Astrocyte of the spinal cord (primary cell): Measurements from ENCODE around the gene ACR.

Source experiments
- DNase-seq: peaks from one replicate; pipeline ENCODE4 v3.0.0; 2011; ENCODE audit warnings: low read depth, low spot score
- H3K4me3 ChIP-seq: 2 replicates; pipeline ENCODE4 v1.5.1; 2011; ENCODE audit warnings: low read depth, mild to moderate bottlenecking, low read length, moderate library complexity
- in situ Hi-C: cut with HindIII; loops from 2 replicates; pipeline ENCODE4 v1.10.0; 2017; ENCODE audit warnings: low sequenced_read_pairs
- TF ChIP-seq, protein P1 (sequence below): IDR thresholded peaks from 2 replicates; pipeline ENCODE4 v1.5.1; 2012; ENCODE audit warnings: low read depth, mild to moderate bottlenecking, low read length, inconsistent platforms

ACR gene

DNA sequence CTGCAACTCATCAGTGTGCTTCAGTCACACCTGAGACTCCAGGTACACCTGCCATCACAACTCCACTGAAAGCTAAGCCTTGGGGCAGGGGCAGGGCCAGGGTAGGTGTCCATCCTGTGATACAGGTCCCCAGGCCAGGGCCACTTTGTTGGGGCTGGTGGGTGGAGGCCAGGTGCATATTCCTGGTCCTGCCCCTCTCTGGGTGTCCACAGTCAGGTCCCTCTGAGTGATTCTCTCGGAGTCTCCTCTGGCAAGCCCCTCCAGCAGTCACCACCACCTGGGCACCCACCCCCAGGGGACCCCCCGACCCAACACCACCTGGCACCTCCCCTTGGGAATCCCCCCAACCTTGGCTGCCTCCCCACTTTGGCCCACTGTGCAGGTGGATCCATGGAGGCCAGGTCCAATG lies 9.5 kb upstream of the ACR start:
- no peak overlapping the region for H3K4me3 ChIP-seq
- in situ Hi-C loops, result no loop called here
- no peak for DNase-seq
- TF ChIP-seq, protein P1, sequence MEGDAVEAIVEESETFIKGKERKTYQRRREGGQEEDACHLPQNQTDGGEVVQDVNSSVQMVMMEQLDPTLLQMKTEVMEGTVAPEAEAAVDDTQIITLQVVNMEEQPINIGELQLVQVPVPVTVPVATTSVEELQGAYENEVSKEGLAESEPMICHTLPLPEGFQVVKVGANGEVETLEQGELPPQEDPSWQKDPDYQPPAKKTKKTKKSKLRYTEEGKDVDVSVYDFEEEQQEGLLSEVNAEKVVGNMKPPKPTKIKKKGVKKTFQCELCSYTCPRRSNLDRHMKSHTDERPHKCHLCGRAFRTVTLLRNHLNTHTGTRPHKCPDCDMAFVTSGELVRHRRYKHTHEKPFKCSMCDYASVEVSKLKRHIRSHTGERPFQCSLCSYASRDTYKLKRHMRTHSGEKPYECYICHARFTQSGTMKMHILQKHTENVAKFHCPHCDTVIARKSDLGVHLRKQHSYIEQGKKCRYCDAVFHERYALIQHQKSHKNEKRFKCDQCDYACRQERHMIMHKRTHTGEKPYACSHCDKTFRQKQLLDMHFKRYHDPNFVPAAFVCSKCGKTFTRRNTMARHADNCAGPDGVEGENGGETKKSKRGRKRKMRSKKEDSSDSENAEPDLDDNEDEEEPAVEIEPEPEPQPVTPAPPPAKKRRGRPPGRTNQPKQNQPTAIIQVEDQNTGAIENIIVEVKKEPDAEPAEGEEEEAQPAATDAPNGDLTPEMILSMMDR, result no peak

DNA sequence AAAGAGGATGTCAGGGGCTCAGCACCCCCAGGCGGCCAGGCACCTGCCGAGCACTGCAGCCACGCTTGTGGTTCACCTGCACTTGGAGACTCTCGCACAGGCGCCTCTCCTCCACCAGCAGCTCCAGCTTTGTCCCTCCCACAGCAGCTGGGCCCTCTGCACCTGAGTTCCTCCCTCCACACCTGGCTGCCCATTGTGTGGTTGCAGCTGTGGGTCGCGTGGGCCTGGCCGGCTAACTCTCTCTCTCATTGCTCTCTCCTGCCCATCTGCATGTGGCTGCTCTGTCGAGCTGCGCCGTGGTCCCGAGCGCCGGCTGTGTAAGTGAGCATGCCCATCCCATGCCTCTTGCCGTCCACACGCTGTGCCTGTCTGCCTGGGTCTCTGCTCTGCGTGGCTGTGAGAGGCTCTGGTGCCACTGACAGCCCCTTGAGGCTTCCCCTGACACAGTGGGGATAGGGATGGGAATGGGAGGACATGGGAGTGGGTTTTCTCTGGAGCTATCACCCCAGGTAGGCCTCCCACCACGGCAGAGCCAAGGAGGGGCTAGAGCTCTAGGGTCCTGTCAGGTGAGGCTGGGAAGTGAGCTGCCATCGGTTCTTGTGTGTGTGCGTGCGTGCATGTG lies 8.5 kb upstream of the ACR start:
- no peak overlapping the region for H3K4me3 ChIP-seq
- in situ Hi-C loops, result no loop called here
- TF ChIP-seq, protein P1, result no peak
- DNase-seq, result no peak

DNA sequence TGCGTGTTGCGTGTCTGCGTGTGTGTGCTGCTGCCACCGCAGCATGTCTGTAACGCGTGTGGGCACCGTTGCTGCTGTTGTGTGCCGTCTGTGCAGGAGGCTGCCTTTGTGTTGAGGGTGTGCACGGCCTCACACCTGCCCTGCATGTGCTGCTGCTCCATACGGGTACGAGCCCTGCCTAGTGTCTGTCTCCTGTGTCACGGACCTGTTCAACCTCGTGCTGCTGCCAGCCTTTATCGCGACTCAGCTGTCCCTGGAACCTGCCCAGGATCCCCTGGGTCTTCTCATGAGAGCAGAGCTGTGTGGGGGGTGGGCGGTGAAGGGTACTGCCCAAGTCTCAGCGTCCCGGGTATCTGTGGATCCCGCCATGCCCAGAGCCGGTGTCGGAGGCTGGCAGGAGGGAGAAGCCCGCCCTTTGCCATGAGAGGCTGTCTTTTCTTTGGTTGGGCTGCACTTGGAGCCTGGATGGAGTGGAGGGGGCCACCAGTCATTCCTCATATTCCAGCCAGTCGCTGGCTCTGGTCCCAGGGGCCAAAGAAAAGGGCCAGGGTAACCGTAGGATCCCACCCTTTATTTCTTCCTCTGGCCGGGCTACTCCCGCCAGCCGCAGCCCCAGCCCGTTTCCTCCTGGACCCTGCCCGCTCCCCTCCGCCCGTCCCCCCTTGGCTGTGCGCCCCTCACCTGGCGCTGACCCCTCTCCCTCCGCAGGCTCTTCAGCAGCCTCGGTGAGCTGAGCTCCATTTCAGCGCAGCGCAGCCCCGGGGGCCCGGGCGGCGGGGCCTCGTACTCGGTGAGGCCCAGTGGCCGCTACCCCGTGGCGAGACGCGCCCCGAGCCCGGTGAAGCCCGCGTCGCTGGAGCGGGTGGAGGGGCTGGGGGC lies 7.8 kb upstream of the ACR start:
- no peak overlapping the region for H3K4me3 ChIP-seq
- TF ChIP-seq, protein P1, result no peak
- in situ Hi-C loops, result no loop called here
- no peak for DNase-seq

DNA sequence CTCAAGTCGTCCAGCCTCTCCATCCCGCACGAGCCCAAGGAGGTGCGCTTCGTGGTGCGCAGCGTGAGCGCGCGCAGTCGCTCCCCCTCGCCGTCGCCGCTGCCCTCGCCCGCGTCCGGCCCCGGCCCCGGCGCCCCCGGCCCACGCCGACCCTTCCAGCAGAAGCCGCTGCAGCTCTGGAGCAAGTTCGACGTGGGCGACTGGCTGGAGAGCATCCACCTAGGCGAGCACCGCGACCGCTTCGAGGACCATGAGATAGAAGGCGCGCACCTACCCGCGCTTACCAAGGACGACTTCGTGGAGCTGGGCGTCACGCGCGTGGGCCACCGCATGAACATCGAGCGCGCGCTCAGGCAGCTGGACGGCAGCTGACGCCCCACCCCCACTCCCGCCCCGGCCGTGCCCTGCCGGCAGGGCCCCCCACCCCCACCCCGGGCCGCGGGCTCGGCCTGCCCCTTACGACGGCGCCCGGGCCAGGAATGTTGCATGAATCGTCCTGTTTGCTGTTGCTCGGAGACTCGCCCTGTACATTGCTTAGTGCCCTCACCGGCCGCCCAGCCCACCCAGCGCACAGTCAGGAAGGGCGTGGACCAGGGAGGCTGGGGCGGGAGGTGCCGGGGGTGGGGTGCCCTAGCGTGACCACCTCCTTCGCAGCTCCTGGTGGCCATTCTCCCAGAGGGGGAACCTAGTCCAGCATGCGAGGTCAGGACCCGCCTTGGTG lies 6.9 kb upstream of the ACR start:
- no peak for DNase-seq
- no peak overlapping the region for H3K4me3 ChIP-seq
- TF ChIP-seq, protein P1, result no peak
- in situ Hi-C loops, result no loop called here

DNA sequence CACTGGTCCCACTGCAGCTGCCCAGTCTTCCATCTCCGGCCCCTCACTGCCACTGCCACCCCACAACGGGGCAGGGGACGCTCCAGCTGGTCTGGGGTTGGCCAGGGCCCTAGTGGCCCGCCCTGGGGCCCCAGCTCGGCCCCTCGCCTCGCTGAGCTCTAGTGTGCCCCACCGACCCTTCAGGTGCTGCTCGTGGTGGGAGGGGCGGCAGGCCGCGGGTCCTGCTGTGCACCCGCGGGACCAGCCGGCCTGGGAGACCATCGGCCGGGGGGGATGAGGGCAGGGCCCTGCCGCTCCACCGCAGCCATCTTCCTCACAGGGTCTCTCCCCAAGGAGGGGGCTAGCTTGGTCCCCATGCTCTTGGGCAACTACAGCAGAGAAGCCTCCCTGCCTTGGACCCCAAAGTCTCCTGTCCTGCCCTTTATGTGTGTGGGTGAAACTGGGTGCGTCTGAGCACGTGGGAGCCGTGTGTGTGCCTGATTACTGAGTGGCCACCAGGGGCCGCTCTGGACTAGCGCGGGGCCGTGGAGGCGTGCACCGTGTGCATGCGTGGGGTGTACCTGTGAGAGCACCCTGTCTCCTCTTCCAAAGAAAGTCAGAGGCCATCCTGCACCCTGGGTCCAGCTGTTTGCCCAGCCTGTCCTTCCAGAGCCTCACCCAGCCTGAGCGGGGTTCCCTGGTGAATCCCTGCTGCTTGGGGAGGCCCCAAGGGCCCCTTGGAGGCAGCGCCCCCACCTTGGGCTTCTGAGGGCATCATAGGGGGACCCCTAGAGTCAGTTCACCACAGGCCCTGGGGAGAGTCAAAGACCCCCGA lies 6.0 kb upstream of the ACR start:
- TF ChIP-seq, protein P1, result peak; percentile 89
- in situ Hi-C loops, result no loop called here
- H3K4me3 ChIP-seq, result no peak overlapping the region
- DNase-seq, result no peak

DNA sequence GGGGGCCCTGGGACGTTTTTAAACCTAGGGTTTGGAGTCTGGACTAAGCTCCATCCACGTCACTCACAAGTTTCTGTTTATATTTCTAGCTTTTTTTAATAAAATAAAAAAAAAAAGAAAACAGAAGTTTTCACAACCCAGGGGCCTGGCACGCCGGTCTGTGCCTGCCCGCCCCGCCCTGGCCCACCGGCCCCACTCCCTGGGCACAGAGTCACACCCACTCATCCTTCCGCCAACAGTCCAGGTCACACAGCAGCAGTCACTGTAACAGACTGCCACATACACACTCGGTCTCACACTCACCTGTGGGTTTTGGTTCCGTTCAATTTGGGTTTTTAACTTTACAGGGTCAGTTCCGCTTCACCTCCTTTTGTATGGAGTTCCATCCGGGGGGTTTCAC lies 5.3 kb upstream of the ACR start:
- in situ Hi-C loops, result no loop called here
- H3K4me3 ChIP-seq, result no peak overlapping the region
- DNase-seq, result no peak

More for the DNA sequence above, 5.3 kb upstream of the ACR start:
- TF ChIP-seq, protein P1, result no peak
